ENCODE measurements around the gene YIF1A. TPM values are rescaled to one million over a fixed set of nuclear protein-coding genes. Genes with fewer than 3 reads are reported as not detected.

Gene YIF1A
- total and polyA plus RNA-seq, 4 donors, result 93.0 to 136 (median 117) TPM

DNA sequence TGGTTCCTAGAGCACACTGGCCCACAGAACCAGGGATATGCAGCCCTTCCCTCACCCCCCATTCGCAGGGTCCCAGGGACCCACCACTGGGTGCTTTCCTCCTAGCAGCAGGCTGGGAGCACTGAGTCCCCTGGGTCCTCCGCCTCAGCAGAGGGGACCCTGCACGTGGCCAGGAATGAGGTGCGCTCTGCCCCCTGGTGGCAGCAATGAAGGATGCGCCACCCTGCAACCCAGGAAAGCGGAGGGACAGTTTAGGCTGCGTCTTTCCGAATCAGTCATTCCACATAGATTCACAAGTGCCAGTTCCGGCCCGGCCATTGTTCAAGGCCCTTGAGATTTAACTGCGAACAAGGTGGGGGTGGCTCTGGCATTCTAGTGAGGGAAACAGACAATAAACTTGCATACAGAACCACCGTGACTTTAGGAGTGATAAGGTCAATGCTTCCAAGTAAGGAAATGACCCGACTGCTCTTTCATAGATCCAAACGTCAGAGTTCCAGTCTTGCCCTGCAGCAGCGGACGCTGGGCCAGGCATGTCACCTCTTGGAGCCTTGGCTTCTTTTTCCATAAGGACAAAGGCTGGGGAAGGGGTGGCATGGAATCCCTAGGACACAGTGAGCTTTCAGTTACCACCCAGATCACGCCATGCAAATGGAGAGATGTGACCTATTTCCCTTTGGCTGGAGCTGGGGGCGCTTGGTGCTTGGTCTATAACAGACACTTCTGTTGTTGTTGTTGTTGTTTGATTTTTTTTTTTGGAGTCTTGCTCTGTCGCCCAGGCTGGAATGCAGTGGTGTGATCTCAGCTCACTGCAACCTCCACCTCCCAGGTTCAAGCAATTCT lies 39.6 kb upstream of the YIF1A start:
- H3K4me3 ChIP-seq (ENCODE audit: low read depth in 1 of 3, low read length in 3 of 3), result no peak overlapping the region
- no peak overlapping the region for H3K27ac ChIP-seq (ENCODE audit: low read depth in 1 of 2, low read length in 2 of 2)
- peak; percentile 85 for DNase-seq (ENCODE audit: low spot score)
- H3K4me1 ChIP-seq (ENCODE audit: control insufficient read depth in 4 of 4, insufficient read depth in 4 of 4, low read length in 3 of 4), result peaks cover 2 to 9% (median 4%) of the 10 kb centered on the region in 4 donors
- TF ChIP-seq RXRA (IDR thresholded peaks at IDR 0.05) (peak in 1 of 2 donors; percentile 54), RAD21 (IDR thresholded peaks at IDR 0.05) (peak; percentile 90 to 96), TAF1 (conservative IDR thresholded peaks at IDR 0.05) (no peak), YY1 (IDR thresholded peaks at IDR 0.05) (peak; percentile 38), JUND (IDR thresholded peaks at IDR 0.05) (no peak), SP1 (IDR thresholded peaks at IDR 0.05) (peak; percentile 61), GABPA (IDR thresholded peaks at IDR 0.05 in 1 of 2, conservative IDR thresholded peaks at IDR 0.05 in 1 of 2) (no peak), HNF4G (IDR thresholded peaks at IDR 0.05) (peak; percentile 11), NR2F2 (IDR thresholded peaks at IDR 0.05) (peak; percentile 33), FOXA1 (IDR thresholded peaks at IDR 0.05) (no peak)
- TF ChIP-seq, protein P1, sequence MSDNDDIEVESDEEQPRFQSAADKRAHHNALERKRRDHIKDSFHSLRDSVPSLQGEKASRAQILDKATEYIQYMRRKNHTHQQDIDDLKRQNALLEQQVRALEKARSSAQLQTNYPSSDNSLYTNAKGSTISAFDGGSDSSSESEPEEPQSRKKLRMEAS (IDR thresholded peaks at IDR 0.05), result no peak
- TF ChIP-seq, protein P2, sequence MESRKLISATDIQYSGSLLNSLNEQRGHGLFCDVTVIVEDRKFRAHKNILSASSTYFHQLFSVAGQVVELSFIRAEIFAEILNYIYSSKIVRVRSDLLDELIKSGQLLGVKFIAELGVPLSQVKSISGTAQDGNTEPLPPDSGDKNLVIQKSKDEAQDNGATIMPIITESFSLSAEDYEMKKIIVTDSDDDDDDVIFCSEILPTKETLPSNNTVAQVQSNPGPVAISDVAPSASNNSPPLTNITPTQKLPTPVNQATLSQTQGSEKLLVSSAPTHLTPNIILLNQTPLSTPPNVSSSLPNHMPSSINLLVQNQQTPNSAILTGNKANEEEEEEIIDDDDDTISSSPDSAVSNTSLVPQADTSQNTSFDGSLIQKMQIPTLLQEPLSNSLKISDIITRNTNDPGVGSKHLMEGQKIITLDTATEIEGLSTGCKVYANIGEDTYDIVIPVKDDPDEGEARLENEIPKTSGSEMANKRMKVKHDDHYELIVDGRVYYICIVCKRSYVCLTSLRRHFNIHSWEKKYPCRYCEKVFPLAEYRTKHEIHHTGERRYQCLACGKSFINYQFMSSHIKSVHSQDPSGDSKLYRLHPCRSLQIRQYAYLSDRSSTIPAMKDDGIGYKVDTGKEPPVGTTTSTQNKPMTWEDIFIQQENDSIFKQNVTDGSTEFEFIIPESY (IDR thresholded peaks at IDR 0.05), result no peak
- TF ChIP-seq, protein P3, sequence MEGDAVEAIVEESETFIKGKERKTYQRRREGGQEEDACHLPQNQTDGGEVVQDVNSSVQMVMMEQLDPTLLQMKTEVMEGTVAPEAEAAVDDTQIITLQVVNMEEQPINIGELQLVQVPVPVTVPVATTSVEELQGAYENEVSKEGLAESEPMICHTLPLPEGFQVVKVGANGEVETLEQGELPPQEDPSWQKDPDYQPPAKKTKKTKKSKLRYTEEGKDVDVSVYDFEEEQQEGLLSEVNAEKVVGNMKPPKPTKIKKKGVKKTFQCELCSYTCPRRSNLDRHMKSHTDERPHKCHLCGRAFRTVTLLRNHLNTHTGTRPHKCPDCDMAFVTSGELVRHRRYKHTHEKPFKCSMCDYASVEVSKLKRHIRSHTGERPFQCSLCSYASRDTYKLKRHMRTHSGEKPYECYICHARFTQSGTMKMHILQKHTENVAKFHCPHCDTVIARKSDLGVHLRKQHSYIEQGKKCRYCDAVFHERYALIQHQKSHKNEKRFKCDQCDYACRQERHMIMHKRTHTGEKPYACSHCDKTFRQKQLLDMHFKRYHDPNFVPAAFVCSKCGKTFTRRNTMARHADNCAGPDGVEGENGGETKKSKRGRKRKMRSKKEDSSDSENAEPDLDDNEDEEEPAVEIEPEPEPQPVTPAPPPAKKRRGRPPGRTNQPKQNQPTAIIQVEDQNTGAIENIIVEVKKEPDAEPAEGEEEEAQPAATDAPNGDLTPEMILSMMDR (IDR thresholded peaks at IDR 0.05; ENCODE audit: low read depth, low read length, missing input control), result peak; percentile 90
- TF ChIP-seq, protein P4, sequence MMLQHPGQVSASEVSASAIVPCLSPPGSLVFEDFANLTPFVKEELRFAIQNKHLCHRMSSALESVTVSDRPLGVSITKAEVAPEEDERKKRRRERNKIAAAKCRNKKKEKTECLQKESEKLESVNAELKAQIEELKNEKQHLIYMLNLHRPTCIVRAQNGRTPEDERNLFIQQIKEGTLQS (IDR thresholded peaks at IDR 0.05), result no peak
- no peaks in the 10 kb centered on the region for H3K9me3 ChIP-seq (ENCODE audit: control insufficient read depth in 4 of 4, low read length in 3 of 4)
- H3K27me3 ChIP-seq (ENCODE audit: control insufficient read depth in 4 of 4, insufficient read depth in 4 of 4, low read length in 3 of 4), result no peaks in the 10 kb centered on the region
- no peak overlapping the region for H3K9ac ChIP-seq (ENCODE audit: low read depth in 1 of 2, low read length in 2 of 2)
- no peaks in the 10 kb centered on the region for H3K36me3 ChIP-seq (ENCODE audit: control insufficient read depth in 4 of 4, insufficient read depth in 3 of 4, low read depth in 1 of 4, low read length in 3 of 4)
- 10% methylated on average over 19 of the region's 19 CpGs for WGBS

DNA sequence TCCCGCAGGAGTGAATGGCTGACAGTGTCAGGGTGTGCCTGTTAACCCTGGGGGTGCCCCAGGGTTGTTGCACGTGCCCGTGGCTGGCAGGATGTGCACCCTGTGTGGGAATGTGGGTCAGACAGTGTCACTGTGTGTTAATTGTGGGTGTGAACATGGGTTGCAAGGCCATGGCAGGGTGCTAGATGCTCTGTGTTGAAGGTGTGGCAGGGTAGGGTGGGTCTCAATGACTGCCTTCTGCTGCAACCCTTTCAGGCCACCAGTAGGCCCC lies 39.0 kb upstream of the YIF1A start:
- Histone ChIP-seq H3K4me3 (ENCODE audit: low read depth in 1 of 3, low read length in 3 of 3) (no peak overlapping the region), H3K4me1 (ENCODE audit: control insufficient read depth in 4 of 4, insufficient read depth in 4 of 4, low read length in 3 of 4) (peaks cover 2 to 9% (median 4%) of the 10 kb centered on the region in 4 donors), H3K27ac (ENCODE audit: low read depth in 1 of 2, low read length in 2 of 2) (no peak overlapping the region), H3K9ac (ENCODE audit: low read depth in 1 of 2, low read length in 2 of 2) (no peak overlapping the region), H3K36me3 (ENCODE audit: control insufficient read depth in 4 of 4, insufficient read depth in 3 of 4, low read depth in 1 of 4, low read length in 3 of 4) (no peaks in the 10 kb centered on the region), H3K9me3 (ENCODE audit: control insufficient read depth in 4 of 4, low read length in 3 of 4) (no peaks in the 10 kb centered on the region), H3K27me3 (ENCODE audit: control insufficient read depth in 4 of 4, insufficient read depth in 4 of 4, low read length in 3 of 4) (no peaks in the 10 kb centered on the region)
- WGBS, result 65% methylated on average over 3 of the region's 3 CpGs
- TF ChIP-seq YY1 (IDR thresholded peaks at IDR 0.05) (no peak), NR2F2 (IDR thresholded peaks at IDR 0.05) (no peak), TAF1 (conservative IDR thresholded peaks at IDR 0.05) (no peak), JUND (IDR thresholded peaks at IDR 0.05) (no peak), HNF4G (IDR thresholded peaks at IDR 0.05) (no peak), GABPA (IDR thresholded peaks at IDR 0.05 in 1 of 2, conservative IDR thresholded peaks at IDR 0.05 in 1 of 2) (no peak), FOXA1 (IDR thresholded peaks at IDR 0.05) (no peak), SP1 (IDR thresholded peaks at IDR 0.05) (no peak), HNF4A (conservative IDR thresholded peaks at IDR 0.05) (no peak)
- TF ChIP-seq, protein P1 (IDR thresholded peaks at IDR 0.05), result no peak
- TF ChIP-seq, protein P5, sequence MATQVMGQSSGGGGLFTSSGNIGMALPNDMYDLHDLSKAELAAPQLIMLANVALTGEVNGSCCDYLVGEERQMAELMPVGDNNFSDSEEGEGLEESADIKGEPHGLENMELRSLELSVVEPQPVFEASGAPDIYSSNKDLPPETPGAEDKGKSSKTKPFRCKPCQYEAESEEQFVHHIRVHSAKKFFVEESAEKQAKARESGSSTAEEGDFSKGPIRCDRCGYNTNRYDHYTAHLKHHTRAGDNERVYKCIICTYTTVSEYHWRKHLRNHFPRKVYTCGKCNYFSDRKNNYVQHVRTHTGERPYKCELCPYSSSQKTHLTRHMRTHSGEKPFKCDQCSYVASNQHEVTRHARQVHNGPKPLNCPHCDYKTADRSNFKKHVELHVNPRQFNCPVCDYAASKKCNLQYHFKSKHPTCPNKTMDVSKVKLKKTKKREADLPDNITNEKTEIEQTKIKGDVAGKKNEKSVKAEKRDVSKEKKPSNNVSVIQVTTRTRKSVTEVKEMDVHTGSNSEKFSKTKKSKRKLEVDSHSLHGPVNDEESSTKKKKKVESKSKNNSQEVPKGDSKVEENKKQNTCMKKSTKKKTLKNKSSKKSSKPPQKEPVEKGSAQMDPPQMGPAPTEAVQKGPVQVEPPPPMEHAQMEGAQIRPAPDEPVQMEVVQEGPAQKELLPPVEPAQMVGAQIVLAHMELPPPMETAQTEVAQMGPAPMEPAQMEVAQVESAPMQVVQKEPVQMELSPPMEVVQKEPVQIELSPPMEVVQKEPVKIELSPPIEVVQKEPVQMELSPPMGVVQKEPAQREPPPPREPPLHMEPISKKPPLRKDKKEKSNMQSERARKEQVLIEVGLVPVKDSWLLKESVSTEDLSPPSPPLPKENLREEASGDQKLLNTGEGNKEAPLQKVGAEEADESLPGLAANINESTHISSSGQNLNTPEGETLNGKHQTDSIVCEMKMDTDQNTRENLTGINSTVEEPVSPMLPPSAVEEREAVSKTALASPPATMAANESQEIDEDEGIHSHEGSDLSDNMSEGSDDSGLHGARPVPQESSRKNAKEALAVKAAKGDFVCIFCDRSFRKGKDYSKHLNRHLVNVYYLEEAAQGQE (IDR thresholded peaks at IDR 0.05), result no peak
- TF ChIP-seq, protein P4 (IDR thresholded peaks at IDR 0.05), result no peak
- TF ChIP-seq, protein P3 (IDR thresholded peaks at IDR 0.05; ENCODE audit: low read depth, low read length, missing input control), result no peak
- TF ChIP-seq, protein P2 (IDR thresholded peaks at IDR 0.05), result no peak
- DNase-seq (ENCODE audit: low spot score), result no peak
